Measurements from ENCODE around the gene PGBD5.

PGBD5 gene

DNA sequence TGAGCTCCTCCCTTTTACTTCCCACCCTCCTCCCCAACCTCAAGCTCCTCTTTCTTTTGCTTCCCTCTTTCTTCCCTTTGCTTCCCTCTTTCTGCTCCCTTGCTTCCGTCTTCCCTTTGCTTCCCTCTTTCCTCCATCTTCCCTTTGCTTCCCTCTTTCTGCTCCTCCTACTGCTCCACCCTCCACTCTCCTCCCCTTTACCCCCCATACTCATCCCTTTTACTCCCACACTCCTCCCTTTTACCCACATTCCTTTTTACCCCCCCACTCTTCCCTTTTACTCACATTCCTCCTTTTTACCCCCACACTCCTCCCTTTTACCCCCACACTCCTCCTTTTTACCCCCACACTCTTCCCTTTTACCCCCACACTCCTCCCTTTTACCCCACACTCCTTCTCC is 30.2 kb downstream of the PGBD5 start:
- DNase-seq (ENCODE audit: low read depth) = no peak
- TF ChIP-seq, protein P1, sequence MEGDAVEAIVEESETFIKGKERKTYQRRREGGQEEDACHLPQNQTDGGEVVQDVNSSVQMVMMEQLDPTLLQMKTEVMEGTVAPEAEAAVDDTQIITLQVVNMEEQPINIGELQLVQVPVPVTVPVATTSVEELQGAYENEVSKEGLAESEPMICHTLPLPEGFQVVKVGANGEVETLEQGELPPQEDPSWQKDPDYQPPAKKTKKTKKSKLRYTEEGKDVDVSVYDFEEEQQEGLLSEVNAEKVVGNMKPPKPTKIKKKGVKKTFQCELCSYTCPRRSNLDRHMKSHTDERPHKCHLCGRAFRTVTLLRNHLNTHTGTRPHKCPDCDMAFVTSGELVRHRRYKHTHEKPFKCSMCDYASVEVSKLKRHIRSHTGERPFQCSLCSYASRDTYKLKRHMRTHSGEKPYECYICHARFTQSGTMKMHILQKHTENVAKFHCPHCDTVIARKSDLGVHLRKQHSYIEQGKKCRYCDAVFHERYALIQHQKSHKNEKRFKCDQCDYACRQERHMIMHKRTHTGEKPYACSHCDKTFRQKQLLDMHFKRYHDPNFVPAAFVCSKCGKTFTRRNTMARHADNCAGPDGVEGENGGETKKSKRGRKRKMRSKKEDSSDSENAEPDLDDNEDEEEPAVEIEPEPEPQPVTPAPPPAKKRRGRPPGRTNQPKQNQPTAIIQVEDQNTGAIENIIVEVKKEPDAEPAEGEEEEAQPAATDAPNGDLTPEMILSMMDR (IDR thresholded peaks at IDR 0.05; ENCODE audit: low read depth, low read length, missing control alignments) = no peak
- H3K4me3 ChIP-seq (ENCODE audit: low read depth, low read length) = no peak overlapping the region

DNA sequence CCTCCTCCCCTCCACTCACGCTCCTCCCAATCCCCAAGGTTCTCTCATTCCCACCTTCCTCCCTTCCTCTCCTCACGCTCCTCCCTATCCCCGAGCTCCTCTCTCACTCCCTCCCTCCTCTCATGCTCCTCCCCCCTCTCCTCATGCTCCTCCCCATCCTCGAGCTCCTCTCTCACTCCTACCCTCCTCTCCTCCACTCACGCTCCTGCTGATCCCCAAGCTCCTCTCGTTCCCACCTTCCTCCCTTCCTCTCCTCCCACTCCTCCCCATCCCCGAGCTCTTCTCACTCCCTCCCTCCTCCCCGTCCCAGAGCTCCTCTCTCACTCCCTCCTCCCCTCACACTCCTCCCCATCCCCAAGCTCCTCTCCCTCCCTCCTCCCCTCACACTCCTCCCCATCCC is 31.4 kb downstream of the PGBD5 start:
- no peak for DNase-seq (ENCODE audit: low read depth)
- H3K4me3 ChIP-seq (ENCODE audit: low read depth, low read length) = no peak overlapping the region
- TF ChIP-seq, protein P1 (IDR thresholded peaks at IDR 0.05; ENCODE audit: low read depth, low read length, missing control alignments) = no peak

GRCh38 chr1:230394134-230394533 is 32.0 kb downstream of the PGBD5 start:
- H3K4me3 ChIP-seq (ENCODE audit: low read depth, low read length) = no peak overlapping the region
- TF ChIP-seq, protein P1 (IDR thresholded peaks at IDR 0.05; ENCODE audit: low read depth, low read length, missing control alignments) = no peak
- no peak for DNase-seq (ENCODE audit: low read depth)

DNA sequence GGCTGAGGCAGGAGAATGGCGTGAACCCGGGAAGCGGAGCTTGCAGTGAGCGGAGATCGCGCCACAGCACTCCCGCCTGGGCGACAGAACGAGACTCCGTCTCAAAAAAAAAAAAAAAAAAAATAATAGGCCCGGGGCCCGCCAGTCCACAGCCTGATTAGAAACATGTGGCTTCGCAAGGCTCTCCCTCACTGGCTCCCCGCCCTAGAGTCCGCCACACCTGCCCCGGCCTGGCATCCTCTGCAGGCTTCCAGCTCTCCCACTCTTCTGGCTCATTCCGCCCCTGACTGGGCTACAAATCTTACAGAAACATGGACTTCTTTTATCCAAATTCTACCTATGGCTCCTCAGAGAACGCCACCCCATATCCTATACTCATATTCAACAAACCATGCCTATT is 32.4 kb downstream of the PGBD5 start:
- no peak for DNase-seq (ENCODE audit: low read depth)
- no peak overlapping the region for H3K4me3 ChIP-seq (ENCODE audit: low read depth, low read length)

DNA sequence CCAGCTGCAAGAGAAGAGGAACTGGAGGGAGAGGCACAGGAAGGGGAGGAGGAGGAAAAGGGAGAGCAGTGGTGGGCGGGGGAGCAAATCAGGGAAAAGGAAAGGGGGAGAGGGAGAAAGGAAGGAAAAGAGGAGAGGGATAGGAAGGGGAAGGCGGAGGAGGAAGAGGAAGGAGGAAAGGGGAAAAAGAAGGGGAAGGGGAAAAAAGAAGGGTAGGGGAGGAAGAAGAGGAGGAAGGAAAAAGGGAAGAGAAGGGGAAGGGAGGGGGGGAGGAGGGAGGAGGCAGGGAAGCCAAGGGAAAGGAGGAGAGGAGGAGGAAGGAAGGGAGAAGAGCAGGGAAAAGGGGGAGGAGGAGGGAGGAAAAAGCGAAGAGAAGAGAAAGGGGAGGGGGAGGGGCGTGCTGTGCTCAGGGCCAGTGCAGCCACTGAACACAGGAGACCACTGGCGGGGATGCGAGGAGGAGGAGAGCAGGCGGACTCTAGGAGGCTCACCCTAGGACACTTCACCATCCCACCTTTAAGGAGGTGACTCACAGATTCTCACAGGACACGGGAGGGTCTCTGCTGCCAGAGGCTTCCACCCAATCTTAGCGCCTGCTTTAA is 33.1 kb downstream of the PGBD5 start:
- TF ChIP-seq, protein P1 (IDR thresholded peaks at IDR 0.05; ENCODE audit: low read depth, low read length, missing control alignments) = no peak
- H3K4me3 ChIP-seq (ENCODE audit: low read depth, low read length) = no peak overlapping the region
- no peak for DNase-seq (ENCODE audit: low read depth)

More for the DNA sequence above, 32.4 kb downstream of the PGBD5 start:
- TF ChIP-seq, protein P1 (IDR thresholded peaks at IDR 0.05; ENCODE audit: low read depth, low read length, missing control alignments) = no peak

- no peak overlapping the region for H3K4me3 ChIP-seq (ENCODE audit: low read depth, low read length)
- DNase-seq (ENCODE audit: low read depth) = no peak
- TF ChIP-seq, protein P1 (IDR thresholded peaks at IDR 0.05; ENCODE audit: low read depth, low read length, missing control alignments) = no peak
Measured at GRCh38 chr1:230392536-230392909, 33.6 kb downstream of the PGBD5 start.

All from GM12864 (cell line).